ENCODE results near the gene ABCA5. TPM values are rescaled to one million over a fixed set of nuclear protein-coding genes. Genes with fewer than 3 reads are reported as not detected.

The ABCA5 gene
- polyA plus RNA-seq, 1 donor (not counting 4 experiments of a cell fraction or from before 2014, with no cell fraction given) = 11.1 TPM

- Histone ChIP-seq H3K9me3 (ENCODE audit: control insufficient read depth, low read depth, low read length) (no peaks in the 10 kb centered on the region), H3K36me3 (ENCODE audit: control insufficient read depth in 2 of 2, extremely low read depth in 1 of 2, insufficient read depth in 2 of 2, low read length in 2 of 2) (no peaks in the 10 kb centered on the region), H3K4me1 (ENCODE audit: control insufficient read depth, extremely low read depth, insufficient read depth, low read length) (no peaks in the 10 kb centered on the region), H3K4me2 (ENCODE audit: control insufficient read depth, extremely low read depth, insufficient read depth, low read depth, low read length) (no peak overlapping the region), H3K9ac (ENCODE audit: control insufficient read depth, extremely low read depth, insufficient read depth, low read length) (no peak overlapping the region), H3K79me2 (ENCODE audit: control insufficient read depth, insufficient read depth, low read length) (no peaks in the 10 kb centered on the region), H4K20me1 (ENCODE audit: control insufficient read depth, extremely low read depth, insufficient read depth, low read length) (no peaks in the 10 kb centered on the region), H3K9me1 (ENCODE audit: control insufficient read depth, extremely low read depth, insufficient read depth, low read length) (no peaks in the 10 kb centered on the region), H3K27me3 (ENCODE audit: control insufficient read depth, extremely low read depth, insufficient read depth, low read length) (no peaks in the 10 kb centered on the region), H3K27ac (ENCODE audit: control insufficient read depth, insufficient read depth, low read length) (no peak overlapping the region), H2AFZ (ENCODE audit: control insufficient read depth, low read length) (no peak overlapping the region), H3K4me3 (ENCODE audit: control insufficient read depth in 2 of 3, extremely low read depth in 1 of 3, insufficient read depth in 2 of 3, low read depth in 1 of 3, low read length in 3 of 3) (no peak overlapping the region)
- dilution Hi-C loops (cut with MboI; ENCODE audit: extremely low pct_ligation_motif_present, low sequenced_read_pairs) = no loop called here
- TF ChIP-seq CTCF (optimal IDR thresholded peaks at IDR 0.05 in 1 of 3, IDR thresholded peaks at IDR 0.05 in 1 of 3, conservative IDR thresholded peaks at IDR 0.05 in 1 of 3; ENCODE audit: extremely low read depth in 1 of 3, insufficient read depth in 2 of 3, low read length in 3 of 3) (no peak), EZH2 (IDR thresholded peaks at IDR 0.05; ENCODE audit: low read length) (no peak)
- DNase-seq (ENCODE audit: low read depth, low spot score) (no peak), FAIRE-seq (no peak)
Measured at GRCh38 chr17:69239611-69240600, 87.0 kb downstream of the ABCA5 start.

DNA sequence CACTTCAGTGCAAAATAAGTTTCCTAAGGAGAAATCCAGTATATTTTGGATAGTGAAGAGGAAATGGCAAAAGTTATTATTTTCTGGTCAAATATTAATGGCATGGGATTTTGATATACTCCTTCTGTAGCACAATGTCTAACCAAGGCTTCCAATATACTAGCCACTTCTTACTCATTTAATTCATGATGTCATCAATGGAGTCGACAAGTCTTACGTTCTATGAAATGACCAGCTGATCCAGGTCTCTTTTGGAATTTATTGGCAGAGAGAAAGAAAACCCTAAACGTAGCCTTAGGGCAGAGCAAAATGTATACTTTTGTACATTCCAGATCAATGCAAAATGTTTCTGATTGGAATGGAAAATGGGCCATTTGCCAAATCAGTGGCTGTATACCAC, 90.0 kb downstream of the ABCA5 start:
- no peaks in the 10 kb centered on the region for H3K9me3 ChIP-seq (ENCODE audit: control insufficient read depth, low read depth, low read length)
- dilution Hi-C loops (cut with MboI; ENCODE audit: extremely low pct_ligation_motif_present, low sequenced_read_pairs) = no loop called here
- no peak overlapping the region for H2AFZ ChIP-seq (ENCODE audit: control insufficient read depth, low read length)
- no peaks in the 10 kb centered on the region for H3K9me1 ChIP-seq (ENCODE audit: control insufficient read depth, extremely low read depth, insufficient read depth, low read length)
- FAIRE-seq = no peak
- H3K4me1 ChIP-seq (ENCODE audit: control insufficient read depth, extremely low read depth, insufficient read depth, low read length) = no peaks in the 10 kb centered on the region
- no peaks in the 10 kb centered on the region for H3K27me3 ChIP-seq (ENCODE audit: control insufficient read depth, extremely low read depth, insufficient read depth, low read length)
- no peak overlapping the region for H3K9ac ChIP-seq (ENCODE audit: control insufficient read depth, extremely low read depth, insufficient read depth, low read length)
- H4K20me1 ChIP-seq (ENCODE audit: control insufficient read depth, extremely low read depth, insufficient read depth, low read length) = no peaks in the 10 kb centered on the region
- H3K36me3 ChIP-seq (ENCODE audit: control insufficient read depth in 2 of 2, extremely low read depth in 1 of 2, insufficient read depth in 2 of 2, low read length in 2 of 2) = no peaks in the 10 kb centered on the region
- H3K27ac ChIP-seq (ENCODE audit: control insufficient read depth, insufficient read depth, low read length) = no peak overlapping the region
- no peaks in the 10 kb centered on the region for H3K79me2 ChIP-seq (ENCODE audit: control insufficient read depth, insufficient read depth, low read length)
- H3K4me3 ChIP-seq (ENCODE audit: control insufficient read depth in 2 of 3, extremely low read depth in 1 of 3, insufficient read depth in 2 of 3, low read depth in 1 of 3, low read length in 3 of 3) = no peak overlapping the region
- TF ChIP-seq CTCF (optimal IDR thresholded peaks at IDR 0.05 in 1 of 3, IDR thresholded peaks at IDR 0.05 in 1 of 3, conservative IDR thresholded peaks at IDR 0.05 in 1 of 3; ENCODE audit: extremely low read depth in 1 of 3, insufficient read depth in 2 of 3, low read length in 3 of 3) (no peak), EZH2 (IDR thresholded peaks at IDR 0.05; ENCODE audit: low read length) (no peak)
- H3K4me2 ChIP-seq (ENCODE audit: control insufficient read depth, extremely low read depth, insufficient read depth, low read depth, low read length) = no peak overlapping the region
- DNase-seq (ENCODE audit: low read depth, low spot score) = no peak

Measured in keratinocyte (primary cell).